SK-N-SH treated with all-trans-retinoic acid at 6 μM for 48 hours (cell line): ENCODE results near the gene SLC38A9.

Experiments used
- ARNTL ChIP-seq: fragments of 450-650 bp; formaldehyde crosslinking; IDR thresholded peaks from 2 replicates; pipeline ENCODE4 v1.5.0; 2020; ENCODE audit warnings: low read depth, mild to moderate bottlenecking, moderate library complexity, borderline replicate concordance
- BACH2 ChIP-seq: fragments of 250-450 bp; sonication (Bioruptor Pico); IDR thresholded peaks from 2 replicates; pipeline ENCODE4 v1.9.0; 2021; ENCODE audit warnings: mild to moderate bottlenecking, borderline replicate concordance
- PPARA ChIP-seq: fragments of 250-450 bp; sonication (Bioruptor Pico); IDR thresholded peaks from 2 replicates; pipeline ENCODE4 v1.5.0; 2020; ENCODE audit warnings: mild to moderate bottlenecking, borderline replicate concordance
- RARB ChIP-seq: fragments of 250-450 bp; sonication (Bioruptor Pico); IDR thresholded peaks from 2 replicates; pipeline ENCODE4 v1.8.0; 2021; ENCODE audit warnings: mild to moderate bottlenecking, moderate library complexity
- TCF4 ChIP-seq: fragments of 250-450 bp; sonication (Bioruptor Pico); IDR thresholded peaks from 2 replicates; pipeline ENCODE4 v1.8.0; 2021; ENCODE audit warnings: mild to moderate bottlenecking, moderate library complexity, borderline replicate concordance
- ZFP3 ChIP-seq: fragments of 250-450 bp; sonication (Bioruptor Pico); IDR thresholded peaks from 2 replicates; pipeline ENCODE4 v1.5.0; 2020; ENCODE audit warnings: mild to moderate bottlenecking, moderate library complexity
- ZNF565 ChIP-seq: fragments of 450-650 bp; formaldehyde crosslinking; conservative IDR thresholded peaks from 2 replicates; pipeline ENCODE4 v1.5.0; 2020; ENCODE audit warnings: low read depth, mild to moderate bottlenecking, moderate library complexity
- ZNF70 ChIP-seq: fragments of 450-650 bp; formaldehyde crosslinking; IDR thresholded peaks from 2 replicates; pipeline ENCODE4 v1.5.0; 2020; ENCODE audit warnings: mild to moderate bottlenecking, moderate library complexity
- ZNF8 ChIP-seq: fragments of 450-650 bp; formaldehyde crosslinking; IDR thresholded peaks from 2 replicates; pipeline ENCODE4 v1.5.0; 2020; ENCODE audit warnings: mild to moderate bottlenecking, moderate library complexity
- TF ChIP-seq, protein P1 (sequence below): fragments of 250-450 bp; sonication (Bioruptor Pico); IDR thresholded peaks from 2 replicates; pipeline ENCODE4 v1.5.1; 2021; ENCODE audit warnings: mild to moderate bottlenecking, moderate library complexity
- TF ChIP-seq, protein P2 (sequence below): fragments of 250-450 bp; sonication (Bioruptor Pico); IDR thresholded peaks from 2 replicates; pipeline ENCODE4 v1.5.1; 2020; ENCODE audit warnings: low read depth, mild to moderate bottlenecking, moderate library complexity
- TF ChIP-seq, protein P3 (sequence below): fragments of 250-450 bp; sonication (Bioruptor Pico); IDR thresholded peaks from 2 replicates; pipeline ENCODE4 v1.8.0; 2021; ENCODE audit warnings: low read depth, mild to moderate bottlenecking, moderate library complexity, borderline replicate concordance
- TF ChIP-seq, protein P4 (sequence below): fragments of 250-450 bp; sonication (Bioruptor Pico); IDR thresholded peaks from 2 replicates; pipeline ENCODE4 v1.5.0; 2020; ENCODE audit warnings: mild to moderate bottlenecking, moderate library complexity
- TF ChIP-seq, protein P5 (sequence below): fragments of 250-450 bp; sonication (Bioruptor Pico); IDR thresholded peaks from 2 replicates; pipeline ENCODE4 v1.8.0; 2020; ENCODE audit warnings: mild to moderate bottlenecking, moderate library complexity, borderline replicate concordance

DNA sequence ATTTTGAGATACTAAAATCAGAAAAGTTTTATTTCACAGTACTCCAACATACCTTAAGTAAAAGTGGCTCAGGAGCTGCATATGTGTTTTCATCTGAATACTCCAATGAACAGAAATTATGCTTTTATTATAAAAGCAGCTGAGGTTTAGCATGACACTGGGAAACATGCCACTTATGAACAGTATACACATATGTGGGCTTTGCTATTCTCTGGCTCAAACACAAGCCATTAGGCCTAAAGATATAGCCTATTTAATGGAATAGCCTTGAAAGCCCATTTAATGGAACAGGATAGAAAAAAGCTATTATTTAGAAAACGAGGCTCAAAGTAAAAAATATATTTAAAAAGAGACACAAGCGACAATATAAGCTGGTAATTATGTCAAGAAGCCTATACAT, 74.1 kb downstream of the SLC38A9 start:
- TF ChIP-seq BACH2 (no peak), ZNF70 (no peak), ZFP3 (no peak), ARNTL (CRISPR knock-in tag) (no peak), TCF4 (CRISPR knock-in tag) (no peak), ZNF565 (CRISPR knock-in tag) (no peak), ZNF8 (CRISPR knock-in tag) (no peak), RARB (CRISPR knock-in tag) (no peak), PPARA (CRISPR knock-in tag) (no peak)
- TF ChIP-seq, protein P1, sequence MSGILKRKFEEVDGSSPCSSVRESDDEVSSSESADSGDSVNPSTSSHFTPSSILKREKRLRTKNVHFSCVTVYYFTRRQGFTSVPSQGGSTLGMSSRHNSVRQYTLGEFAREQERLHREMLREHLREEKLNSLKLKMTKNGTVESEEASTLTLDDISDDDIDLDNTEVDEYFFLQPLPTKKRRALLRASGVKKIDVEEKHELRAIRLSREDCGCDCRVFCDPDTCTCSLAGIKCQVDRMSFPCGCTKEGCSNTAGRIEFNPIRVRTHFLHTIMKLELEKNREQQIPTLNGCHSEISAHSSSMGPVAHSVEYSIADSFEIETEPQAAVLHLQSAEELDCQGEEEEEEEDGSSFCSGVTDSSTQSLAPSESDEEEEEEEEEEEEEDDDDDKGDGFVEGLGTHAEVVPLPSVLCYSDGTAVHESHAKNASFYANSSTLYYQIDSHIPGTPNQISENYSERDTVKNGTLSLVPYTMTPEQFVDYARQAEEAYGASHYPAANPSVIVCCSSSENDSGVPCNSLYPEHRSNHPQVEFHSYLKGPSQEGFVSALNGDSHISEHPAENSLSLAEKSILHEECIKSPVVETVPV (CRISPR knock-in tag): no peak
- TF ChIP-seq, protein P2, sequence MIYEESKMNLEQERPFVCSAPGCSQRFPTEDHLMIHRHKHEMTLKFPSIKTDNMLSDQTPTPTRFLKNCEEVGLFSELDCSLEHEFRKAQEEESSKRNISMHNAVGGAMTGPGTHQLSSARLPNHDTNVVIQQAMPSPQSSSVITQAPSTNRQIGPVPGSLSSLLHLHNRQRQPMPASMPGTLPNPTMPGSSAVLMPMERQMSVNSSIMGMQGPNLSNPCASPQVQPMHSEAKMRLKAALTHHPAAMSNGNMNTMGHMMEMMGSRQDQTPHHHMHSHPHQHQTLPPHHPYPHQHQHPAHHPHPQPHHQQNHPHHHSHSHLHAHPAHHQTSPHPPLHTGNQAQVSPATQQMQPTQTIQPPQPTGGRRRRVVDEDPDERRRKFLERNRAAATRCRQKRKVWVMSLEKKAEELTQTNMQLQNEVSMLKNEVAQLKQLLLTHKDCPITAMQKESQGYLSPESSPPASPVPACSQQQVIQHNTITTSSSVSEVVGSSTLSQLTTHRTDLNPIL (CRISPR knock-in tag): no peak
- TF ChIP-seq, protein P3, sequence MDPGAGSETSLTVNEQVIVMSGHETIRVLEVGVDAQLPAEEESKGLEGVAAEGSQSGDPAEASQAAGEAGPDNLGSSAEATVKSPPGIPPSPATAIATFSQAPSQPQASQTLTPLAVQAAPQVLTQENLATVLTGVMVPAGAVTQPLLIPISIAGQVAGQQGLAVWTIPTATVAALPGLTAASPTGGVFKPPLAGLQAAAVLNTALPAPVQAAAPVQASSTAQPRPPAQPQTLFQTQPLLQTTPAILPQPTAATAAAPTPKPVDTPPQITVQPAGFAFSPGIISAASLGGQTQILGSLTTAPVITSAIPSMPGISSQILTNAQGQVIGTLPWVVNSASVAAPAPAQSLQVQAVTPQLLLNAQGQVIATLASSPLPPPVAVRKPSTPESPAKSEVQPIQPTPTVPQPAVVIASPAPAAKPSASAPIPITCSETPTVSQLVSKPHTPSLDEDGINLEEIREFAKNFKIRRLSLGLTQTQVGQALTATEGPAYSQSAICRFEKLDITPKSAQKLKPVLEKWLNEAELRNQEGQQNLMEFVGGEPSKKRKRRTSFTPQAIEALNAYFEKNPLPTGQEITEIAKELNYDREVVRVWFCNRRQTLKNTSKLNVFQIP: no peak
- TF ChIP-seq, protein P4, sequence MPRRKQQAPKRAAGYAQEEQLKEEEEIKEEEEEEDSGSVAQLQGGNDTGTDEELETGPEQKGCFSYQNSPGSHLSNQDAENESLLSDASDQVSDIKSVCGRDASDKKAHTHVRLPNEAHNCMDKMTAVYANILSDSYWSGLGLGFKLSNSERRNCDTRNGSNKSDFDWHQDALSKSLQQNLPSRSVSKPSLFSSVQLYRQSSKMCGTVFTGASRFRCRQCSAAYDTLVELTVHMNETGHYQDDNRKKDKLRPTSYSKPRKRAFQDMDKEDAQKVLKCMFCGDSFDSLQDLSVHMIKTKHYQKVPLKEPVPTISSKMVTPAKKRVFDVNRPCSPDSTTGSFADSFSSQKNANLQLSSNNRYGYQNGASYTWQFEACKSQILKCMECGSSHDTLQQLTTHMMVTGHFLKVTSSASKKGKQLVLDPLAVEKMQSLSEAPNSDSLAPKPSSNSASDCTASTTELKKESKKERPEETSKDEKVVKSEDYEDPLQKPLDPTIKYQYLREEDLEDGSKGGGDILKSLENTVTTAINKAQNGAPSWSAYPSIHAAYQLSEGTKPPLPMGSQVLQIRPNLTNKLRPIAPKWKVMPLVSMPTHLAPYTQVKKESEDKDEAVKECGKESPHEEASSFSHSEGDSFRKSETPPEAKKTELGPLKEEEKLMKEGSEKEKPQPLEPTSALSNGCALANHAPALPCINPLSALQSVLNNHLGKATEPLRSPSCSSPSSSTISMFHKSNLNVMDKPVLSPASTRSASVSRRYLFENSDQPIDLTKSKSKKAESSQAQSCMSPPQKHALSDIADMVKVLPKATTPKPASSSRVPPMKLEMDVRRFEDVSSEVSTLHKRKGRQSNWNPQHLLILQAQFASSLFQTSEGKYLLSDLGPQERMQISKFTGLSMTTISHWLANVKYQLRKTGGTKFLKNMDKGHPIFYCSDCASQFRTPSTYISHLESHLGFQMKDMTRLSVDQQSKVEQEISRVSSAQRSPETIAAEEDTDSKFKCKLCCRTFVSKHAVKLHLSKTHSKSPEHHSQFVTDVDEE (CRISPR knock-in tag): no peak
- TF ChIP-seq, protein P5, sequence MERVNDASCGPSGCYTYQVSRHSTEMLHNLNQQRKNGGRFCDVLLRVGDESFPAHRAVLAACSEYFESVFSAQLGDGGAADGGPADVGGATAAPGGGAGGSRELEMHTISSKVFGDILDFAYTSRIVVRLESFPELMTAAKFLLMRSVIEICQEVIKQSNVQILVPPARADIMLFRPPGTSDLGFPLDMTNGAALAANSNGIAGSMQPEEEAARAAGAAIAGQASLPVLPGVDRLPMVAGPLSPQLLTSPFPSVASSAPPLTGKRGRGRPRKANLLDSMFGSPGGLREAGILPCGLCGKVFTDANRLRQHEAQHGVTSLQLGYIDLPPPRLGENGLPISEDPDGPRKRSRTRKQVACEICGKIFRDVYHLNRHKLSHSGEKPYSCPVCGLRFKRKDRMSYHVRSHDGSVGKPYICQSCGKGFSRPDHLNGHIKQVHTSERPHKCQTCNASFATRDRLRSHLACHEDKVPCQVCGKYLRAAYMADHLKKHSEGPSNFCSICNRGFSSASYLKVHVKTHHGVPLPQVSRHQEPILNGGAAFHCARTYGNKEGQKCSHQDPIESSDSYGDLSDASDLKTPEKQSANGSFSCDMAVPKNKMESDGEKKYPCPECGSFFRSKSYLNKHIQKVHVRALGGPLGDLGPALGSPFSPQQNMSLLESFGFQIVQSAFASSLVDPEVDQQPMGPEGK (CRISPR knock-in tag): no peak
